Liver (tissue), 9 donors: ENCODE data around the gene PHF12. TPM values are rescaled to one million over a fixed set of nuclear protein-coding genes. Genes with fewer than 3 reads are reported as not detected.

ENCODE experiments used
- DNase-seq: peaks from one replicate; pipeline ENCODE4 v3.0.0-alpha.2; 2017; ENCODE audit warnings: low spot score
- H3K27ac ChIP-seq, 2 donors: one replicate each; pipeline ENCODE4 v1.7.0; 2013; ENCODE audit warnings: inconsistent platforms in 2 of 2, low read length in 2 of 2, control low read depth in 1 of 2, low read depth in 1 of 2, mild to moderate bottlenecking in 1 of 2
- H3K27me3 ChIP-seq, 4 donors: one replicate each; pipeline versions ENCODE4 v1.6.1 to v1.7.0; 2013; ENCODE audit warnings: low read length in 3 of 4, inconsistent platforms in 1 of 4, mild to moderate bottlenecking in 1 of 4, moderate library complexity in 1 of 4; ENCODE audit not compliant: control insufficient read depth in 4 of 4, insufficient read depth in 4 of 4
- H3K36me3 ChIP-seq, 4 donors: one replicate each; pipeline versions ENCODE4 v1.6.1 to v1.7.0; 2013; ENCODE audit warnings: low read length in 3 of 4, mild to moderate bottlenecking in 3 of 4, low read depth in 1 of 4, moderate library complexity in 1 of 4; ENCODE audit not compliant: control insufficient read depth in 4 of 4, insufficient read depth in 3 of 4
- H3K4me1 ChIP-seq, 4 donors: one replicate each; pipeline versions ENCODE4 v1.6.1 to v1.7.0; 2013; ENCODE audit warnings: low read length in 3 of 4, mild to moderate bottlenecking in 3 of 4, moderate library complexity in 1 of 4; ENCODE audit not compliant: control insufficient read depth in 4 of 4, insufficient read depth in 4 of 4
- H3K4me3 ChIP-seq, 3 donors: one replicate each; pipeline versions ENCODE4 v1.6.1 to v1.7.0; 2013; ENCODE audit warnings: low read length in 3 of 3, control low read depth in 1 of 3, low read depth in 1 of 3, mild to moderate bottlenecking in 1 of 3
- H3K9ac ChIP-seq, 2 donors: one replicate each; pipeline ENCODE4 v1.7.0; 2013; ENCODE audit warnings: low read length in 2 of 2, mild to moderate bottlenecking in 2 of 2, moderate library complexity in 2 of 2, control low read depth in 1 of 2, low read depth in 1 of 2
- H3K9me3 ChIP-seq, 4 donors: one replicate each; pipeline versions ENCODE4 v1.6.1 to v1.7.0; 2013; ENCODE audit warnings: low read length in 3 of 4; ENCODE audit not compliant: control insufficient read depth in 4 of 4
- EGR1 ChIP-seq, 2 donors: IDR thresholded peaks; 2 replicates each; pipeline ENCODE4 v1.6.1; 2016 to 2018; ENCODE audit warnings: antibody characterized with exemption in 2 of 2, low read depth in 2 of 2
- FOXA1 ChIP-seq: IDR thresholded peaks from 2 replicates; pipeline ENCODE4 v1.6.1; 2016; ENCODE audit warnings: antibody characterized with exemption
- FOXA2 ChIP-seq: IDR thresholded peaks from 2 replicates; pipeline ENCODE4 v1.6.1; 2016; ENCODE audit warnings: antibody characterized with exemption
- HNF4G ChIP-seq: IDR thresholded peaks from 2 replicates; pipeline ENCODE4 v1.6.1; 2016; ENCODE audit warnings: antibody characterized with exemption
- JUND ChIP-seq, 2 donors: IDR thresholded peaks; 2 replicates each; pipeline ENCODE4 v1.6.1; 2016; ENCODE audit warnings: antibody characterized with exemption in 2 of 2
- NR2F2 ChIP-seq: IDR thresholded peaks from 2 replicates; pipeline ENCODE4 v1.6.1; 2016; ENCODE audit warnings: antibody characterized with exemption
- RAD21 ChIP-seq, 2 donors: IDR thresholded peaks; 2 replicates each; pipeline ENCODE4 v1.6.1; 2016; ENCODE audit warnings: antibody characterized with exemption in 2 of 2, mild to moderate bottlenecking in 2 of 2
- RXRA ChIP-seq, 2 donors: IDR thresholded peaks; 2 replicates each; pipeline ENCODE4 v1.6.1; 2017 to 2018; ENCODE audit warnings: antibody characterized with exemption in 2 of 2, mild to moderate bottlenecking in 1 of 2
- TAF1 ChIP-seq: conservative IDR thresholded peaks from 2 replicates; pipeline ENCODE4 v1.6.1; 2016; ENCODE audit warnings: antibody characterized with exemption, mild to moderate bottlenecking
- polyA plus RNA-seq, 2 donors: library from polyadenylated mRNA; stranded (reverse) in 1 of 2; unstranded in 1 of 2; fragments of 200-250 nt in 1 of 2; fragments of >200 nt in 1 of 2; fragmentation: Nextera tagmentation in 1 of 2; extraction: Ambion mirVana in 1 of 2; gene quantifications; one replicate each; pipeline versions ENCODE4 v1.2.1 to v1.2.3, GENCODE V29; 2013 to 2015
- total RNA-seq, 2 donors: library from RNA; depleted of rRNA; stranded (reverse); fragments of >200 nt; gene quantifications; one replicate each; pipeline ENCODE4 v1.2.3, GENCODE V29; 2014
- TF ChIP-seq, protein P1 (sequence below): IDR thresholded peaks from 2 replicates; pipeline ENCODE4 v1.6.1; 2016; ENCODE audit warnings: antibody characterized with exemption, mild to moderate bottlenecking
- TF ChIP-seq, protein P2 (sequence below): IDR thresholded peaks from 2 replicates; pipeline ENCODE4 v1.6.1; 2016; ENCODE audit warnings: antibody characterized with exemption
- TF ChIP-seq, protein P3 (sequence below): IDR thresholded peaks from 2 replicates; pipeline ENCODE4 v1.6.1; 2016; ENCODE audit warnings: antibody characterized with exemption
- TF ChIP-seq, protein P4 (sequence below): IDR thresholded peaks from 2 replicates; pipeline ENCODE4 v1.6.1; 2016; ENCODE audit warnings: antibody characterized with exemption
- TF ChIP-seq, protein P5 (sequence below): fragments of 150-350 bp; IDR thresholded peaks from 2 replicates; pipeline ENCODE4 v1.5.1; 2017; ENCODE audit warnings: improper control_type of control experiment, low read depth, low read length; ENCODE audit not compliant: missing input control
- donor health status: healthy.
- donor health status: healthy.
- donor health status: healthy.
- donor health status: healthy.
- donor health status: healthy.

PHF12 gene
- total and polyA plus RNA-seq, 4 donors: 4.3 to 21.3 (median 11.7) TPM

DNA sequence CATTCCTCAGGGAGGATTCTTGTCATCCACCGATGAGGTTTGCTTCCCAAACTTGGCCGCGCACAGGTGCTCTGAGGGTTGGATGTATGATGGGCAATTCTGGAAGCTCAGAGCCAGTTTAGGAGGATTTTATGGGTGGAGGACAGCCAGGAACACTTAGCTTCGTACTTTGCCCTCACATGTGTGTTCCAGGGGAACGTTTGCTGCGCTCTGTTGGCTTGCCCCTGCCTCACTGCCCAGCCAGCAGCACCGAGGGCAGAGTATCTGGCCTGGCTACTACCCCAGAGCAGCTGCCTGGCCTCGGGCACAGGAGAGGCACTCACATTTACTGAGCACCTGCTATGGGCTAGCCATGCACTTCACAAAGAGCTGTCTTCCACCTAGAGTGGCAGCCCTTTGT lies 40.5 kb upstream of the PHF12 start (continued):
- TF ChIP-seq, protein P1, sequence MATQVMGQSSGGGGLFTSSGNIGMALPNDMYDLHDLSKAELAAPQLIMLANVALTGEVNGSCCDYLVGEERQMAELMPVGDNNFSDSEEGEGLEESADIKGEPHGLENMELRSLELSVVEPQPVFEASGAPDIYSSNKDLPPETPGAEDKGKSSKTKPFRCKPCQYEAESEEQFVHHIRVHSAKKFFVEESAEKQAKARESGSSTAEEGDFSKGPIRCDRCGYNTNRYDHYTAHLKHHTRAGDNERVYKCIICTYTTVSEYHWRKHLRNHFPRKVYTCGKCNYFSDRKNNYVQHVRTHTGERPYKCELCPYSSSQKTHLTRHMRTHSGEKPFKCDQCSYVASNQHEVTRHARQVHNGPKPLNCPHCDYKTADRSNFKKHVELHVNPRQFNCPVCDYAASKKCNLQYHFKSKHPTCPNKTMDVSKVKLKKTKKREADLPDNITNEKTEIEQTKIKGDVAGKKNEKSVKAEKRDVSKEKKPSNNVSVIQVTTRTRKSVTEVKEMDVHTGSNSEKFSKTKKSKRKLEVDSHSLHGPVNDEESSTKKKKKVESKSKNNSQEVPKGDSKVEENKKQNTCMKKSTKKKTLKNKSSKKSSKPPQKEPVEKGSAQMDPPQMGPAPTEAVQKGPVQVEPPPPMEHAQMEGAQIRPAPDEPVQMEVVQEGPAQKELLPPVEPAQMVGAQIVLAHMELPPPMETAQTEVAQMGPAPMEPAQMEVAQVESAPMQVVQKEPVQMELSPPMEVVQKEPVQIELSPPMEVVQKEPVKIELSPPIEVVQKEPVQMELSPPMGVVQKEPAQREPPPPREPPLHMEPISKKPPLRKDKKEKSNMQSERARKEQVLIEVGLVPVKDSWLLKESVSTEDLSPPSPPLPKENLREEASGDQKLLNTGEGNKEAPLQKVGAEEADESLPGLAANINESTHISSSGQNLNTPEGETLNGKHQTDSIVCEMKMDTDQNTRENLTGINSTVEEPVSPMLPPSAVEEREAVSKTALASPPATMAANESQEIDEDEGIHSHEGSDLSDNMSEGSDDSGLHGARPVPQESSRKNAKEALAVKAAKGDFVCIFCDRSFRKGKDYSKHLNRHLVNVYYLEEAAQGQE: peak; percentile 85

DNA sequence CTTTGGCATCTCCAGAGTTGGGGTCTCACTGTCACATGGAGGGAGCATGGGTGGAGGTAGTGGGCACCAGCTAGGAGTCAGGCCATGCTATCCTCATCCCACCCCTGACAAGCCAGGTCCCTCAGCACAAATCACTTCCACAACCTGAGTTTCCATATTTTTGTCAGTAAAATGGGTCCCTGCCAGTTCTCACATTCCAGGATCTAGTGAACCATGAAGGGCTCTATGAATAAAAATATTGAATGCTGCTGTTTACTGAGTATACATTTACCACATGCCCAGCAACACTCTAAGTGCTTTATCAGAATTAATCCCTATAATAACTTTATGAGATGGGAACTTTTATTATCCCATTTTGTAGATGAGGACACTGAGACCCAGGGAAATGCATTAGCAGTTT lies 37.7 kb upstream of the PHF12 start:
- DNase-seq: no peak
- no peaks in the 10 kb centered on the region for H3K36me3 ChIP-seq
- no peaks in the 10 kb centered on the region for H3K9me3 ChIP-seq
- H3K9ac ChIP-seq: no peak overlapping the region
- TF ChIP-seq RAD21 (IDR thresholded peaks at IDR 0.05): no peak
- TF ChIP-seq, protein P2, sequence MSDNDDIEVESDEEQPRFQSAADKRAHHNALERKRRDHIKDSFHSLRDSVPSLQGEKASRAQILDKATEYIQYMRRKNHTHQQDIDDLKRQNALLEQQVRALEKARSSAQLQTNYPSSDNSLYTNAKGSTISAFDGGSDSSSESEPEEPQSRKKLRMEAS: no peak
- no peak for TF ChIP-seq EGR1 (IDR thresholded peaks at IDR 0.05; ENCODE audit: low read depth in 2 of 2)
- no peak for TF ChIP-seq JUND (IDR thresholded peaks at IDR 0.05)
- TF ChIP-seq HNF4G: no peak
- TF ChIP-seq RXRA (IDR thresholded peaks at IDR 0.05): no peak
- TF ChIP-seq, protein P1: no peak
- TF ChIP-seq, protein P3, sequence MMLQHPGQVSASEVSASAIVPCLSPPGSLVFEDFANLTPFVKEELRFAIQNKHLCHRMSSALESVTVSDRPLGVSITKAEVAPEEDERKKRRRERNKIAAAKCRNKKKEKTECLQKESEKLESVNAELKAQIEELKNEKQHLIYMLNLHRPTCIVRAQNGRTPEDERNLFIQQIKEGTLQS: no peak
- TF ChIP-seq TAF1: no peak
- TF ChIP-seq, protein P4, sequence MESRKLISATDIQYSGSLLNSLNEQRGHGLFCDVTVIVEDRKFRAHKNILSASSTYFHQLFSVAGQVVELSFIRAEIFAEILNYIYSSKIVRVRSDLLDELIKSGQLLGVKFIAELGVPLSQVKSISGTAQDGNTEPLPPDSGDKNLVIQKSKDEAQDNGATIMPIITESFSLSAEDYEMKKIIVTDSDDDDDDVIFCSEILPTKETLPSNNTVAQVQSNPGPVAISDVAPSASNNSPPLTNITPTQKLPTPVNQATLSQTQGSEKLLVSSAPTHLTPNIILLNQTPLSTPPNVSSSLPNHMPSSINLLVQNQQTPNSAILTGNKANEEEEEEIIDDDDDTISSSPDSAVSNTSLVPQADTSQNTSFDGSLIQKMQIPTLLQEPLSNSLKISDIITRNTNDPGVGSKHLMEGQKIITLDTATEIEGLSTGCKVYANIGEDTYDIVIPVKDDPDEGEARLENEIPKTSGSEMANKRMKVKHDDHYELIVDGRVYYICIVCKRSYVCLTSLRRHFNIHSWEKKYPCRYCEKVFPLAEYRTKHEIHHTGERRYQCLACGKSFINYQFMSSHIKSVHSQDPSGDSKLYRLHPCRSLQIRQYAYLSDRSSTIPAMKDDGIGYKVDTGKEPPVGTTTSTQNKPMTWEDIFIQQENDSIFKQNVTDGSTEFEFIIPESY: no peak
- TF ChIP-seq NR2F2: no peak
- TF ChIP-seq FOXA1: no peak
- no peak for TF ChIP-seq FOXA2
- TF ChIP-seq, protein P5, sequence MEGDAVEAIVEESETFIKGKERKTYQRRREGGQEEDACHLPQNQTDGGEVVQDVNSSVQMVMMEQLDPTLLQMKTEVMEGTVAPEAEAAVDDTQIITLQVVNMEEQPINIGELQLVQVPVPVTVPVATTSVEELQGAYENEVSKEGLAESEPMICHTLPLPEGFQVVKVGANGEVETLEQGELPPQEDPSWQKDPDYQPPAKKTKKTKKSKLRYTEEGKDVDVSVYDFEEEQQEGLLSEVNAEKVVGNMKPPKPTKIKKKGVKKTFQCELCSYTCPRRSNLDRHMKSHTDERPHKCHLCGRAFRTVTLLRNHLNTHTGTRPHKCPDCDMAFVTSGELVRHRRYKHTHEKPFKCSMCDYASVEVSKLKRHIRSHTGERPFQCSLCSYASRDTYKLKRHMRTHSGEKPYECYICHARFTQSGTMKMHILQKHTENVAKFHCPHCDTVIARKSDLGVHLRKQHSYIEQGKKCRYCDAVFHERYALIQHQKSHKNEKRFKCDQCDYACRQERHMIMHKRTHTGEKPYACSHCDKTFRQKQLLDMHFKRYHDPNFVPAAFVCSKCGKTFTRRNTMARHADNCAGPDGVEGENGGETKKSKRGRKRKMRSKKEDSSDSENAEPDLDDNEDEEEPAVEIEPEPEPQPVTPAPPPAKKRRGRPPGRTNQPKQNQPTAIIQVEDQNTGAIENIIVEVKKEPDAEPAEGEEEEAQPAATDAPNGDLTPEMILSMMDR: no peak
- no peaks in the 10 kb centered on the region for H3K27me3 ChIP-seq
- no peak overlapping the region for H3K4me3 ChIP-seq
- H3K4me1 ChIP-seq: peaks cover 15 to 29% (median 27%) of the 10 kb centered on the region in 4 donors
- no peak overlapping the region for H3K27ac ChIP-seq
